HG03064 (cell line): ENCODE data around the gene THAP7.

ENCODE experiments used
- ATAC-seq: cut with Tn5 transposase; IDR thresholded peaks from one replicate; pipeline ENCODE4 v1.9.1; 2021; ENCODE audit warnings: low read depth; ENCODE audit not compliant: unreplicated experiment

Gene THAP7

DNA sequence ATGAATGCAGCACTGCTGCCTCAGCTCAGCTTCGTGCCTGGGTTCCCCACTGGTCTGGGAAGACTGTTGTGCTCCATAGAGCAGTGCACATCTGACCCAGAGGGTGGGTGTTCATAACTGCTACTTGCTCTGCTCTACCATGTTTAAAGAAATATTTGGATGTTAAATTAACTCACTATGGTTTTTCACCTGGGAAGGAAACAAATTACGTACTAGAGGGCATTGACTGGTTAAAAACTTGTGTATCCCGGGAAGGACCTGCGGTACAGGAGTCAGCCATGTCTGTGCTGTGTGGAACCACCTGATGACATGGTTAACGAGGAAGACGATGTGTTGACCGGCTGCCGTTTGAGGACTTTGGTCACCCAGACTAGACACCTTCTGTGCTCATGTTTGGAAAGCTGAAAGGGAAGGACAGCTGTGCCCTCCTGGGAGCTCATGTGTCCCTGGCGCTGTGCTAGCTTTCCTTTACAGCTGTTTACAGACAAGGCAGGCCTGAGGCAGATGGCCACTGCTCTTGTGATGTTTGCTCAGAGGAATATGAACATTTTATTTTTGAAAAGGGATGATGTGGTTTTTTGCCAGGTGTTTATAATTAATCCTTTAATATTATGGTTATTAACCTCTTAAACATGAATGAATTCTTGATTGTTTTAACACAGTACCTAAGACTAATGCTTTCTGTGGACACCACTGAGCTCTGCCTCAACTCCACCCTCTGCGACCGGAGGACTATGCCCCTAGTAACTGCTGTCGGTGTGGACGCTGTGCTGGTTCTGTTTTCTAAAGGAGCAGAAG, 49.2 kb downstream of the THAP7 start:
- no peak for ATAC-seq

DNA sequence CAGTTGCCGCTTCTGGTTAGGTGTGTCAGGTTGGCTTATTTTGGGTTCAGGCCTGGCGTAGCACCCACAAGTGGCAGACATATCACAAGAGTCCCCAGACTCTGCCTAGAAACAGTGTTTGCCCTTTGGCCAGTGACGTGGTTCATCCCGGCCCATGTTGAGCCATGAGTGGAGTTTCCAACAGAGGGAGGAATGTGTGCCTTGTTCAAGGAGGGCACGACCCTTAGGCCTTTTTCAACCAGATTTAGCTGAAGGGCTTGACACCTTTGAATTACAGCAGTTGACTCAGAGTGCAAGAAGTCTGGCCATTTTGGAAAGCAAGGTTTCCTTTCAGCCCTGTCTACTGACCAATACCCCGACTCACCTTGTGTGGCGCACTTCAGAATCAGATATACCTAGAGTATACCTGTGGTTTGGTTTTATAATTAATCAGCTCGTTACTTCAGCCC, 50.0 kb downstream of the THAP7 start:
- no peak for ATAC-seq

DNA sequence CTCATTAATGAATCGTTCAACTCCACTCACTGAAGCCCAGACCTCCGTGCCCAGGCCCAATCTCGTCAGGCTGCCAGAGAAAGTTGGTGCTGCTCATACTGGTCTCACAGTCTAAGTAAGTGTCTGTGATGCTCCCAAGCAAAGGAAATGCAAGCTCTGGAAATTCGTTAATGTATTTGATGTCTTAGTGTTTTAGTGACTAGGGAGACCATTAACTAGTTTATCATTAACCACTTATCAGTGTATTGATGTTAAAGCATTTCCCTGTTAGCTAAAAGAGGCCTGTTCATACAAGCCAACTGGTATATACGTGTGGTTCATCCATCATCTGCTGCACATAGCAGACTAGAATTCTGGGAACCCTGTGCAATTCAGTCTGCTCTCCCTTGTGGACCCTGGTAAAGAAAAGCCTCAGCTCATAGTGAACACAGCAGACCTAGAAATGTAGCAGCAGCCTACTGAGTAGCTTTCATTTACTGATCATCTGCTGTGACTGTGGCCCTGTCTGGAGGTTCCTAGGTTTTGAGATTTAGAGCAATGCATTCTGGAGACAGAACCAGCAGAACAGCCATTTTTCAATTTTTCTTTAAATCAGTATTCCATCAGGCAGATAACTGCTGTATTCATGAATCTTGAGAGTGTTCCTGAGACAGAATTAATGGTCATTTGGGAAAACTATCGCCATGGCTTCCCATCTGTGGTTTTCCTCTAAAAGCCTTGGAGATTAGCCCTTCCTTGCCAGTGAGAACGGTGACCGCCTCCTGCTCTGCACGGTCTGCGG, 50.6 kb downstream of the THAP7 start:
- ATAC-seq, result no peak

DNA sequence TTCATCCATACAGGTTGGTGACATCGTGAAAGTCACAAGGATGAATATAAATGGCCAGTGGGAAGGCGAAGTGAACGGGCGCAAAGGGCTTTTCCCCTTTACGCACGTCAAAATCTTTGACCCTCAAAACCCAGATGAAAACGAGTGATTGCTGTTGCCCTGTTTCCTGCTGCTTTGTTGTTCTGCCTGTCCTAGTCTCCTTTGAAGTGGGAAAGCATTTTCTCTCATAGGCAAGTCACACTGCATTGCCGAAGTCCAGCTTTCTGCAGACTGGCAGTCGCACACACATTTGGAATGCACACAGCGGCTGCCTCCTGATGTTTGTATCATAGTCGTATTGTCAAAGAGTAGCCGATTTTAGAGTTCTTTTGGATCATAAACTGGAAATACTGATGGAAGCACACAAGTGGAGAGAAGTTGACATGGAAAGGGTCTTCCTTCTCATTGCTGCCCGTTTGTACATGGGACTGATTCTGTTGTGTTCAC, 52.2 kb downstream of the THAP7 start:
- no peak for ATAC-seq
